Heart left ventricle (tissue), 16 donors: ENCODE data around the gene MTRF1L. TPM values are rescaled to one million over a fixed set of nuclear protein-coding genes. Genes with fewer than 3 reads are reported as not detected.

Source experiments
- ATAC-seq, 4 donors: fragments of 200-7000 bp; cut with Tn5 transposase; one replicate each; pipeline ENCODE4 v1.9.1; 2020 to 2022; ENCODE audit warnings: moderate library complexity in 4 of 4, mild to moderate bottlenecking in 3 of 4, moderate number of reproducible peaks in 1 of 4
- DNase-seq, 5 donors: peaks; one replicate each; pipeline ENCODE4 v3.0.0-alpha.2; 2020
- H3K27ac ChIP-seq, 12 donors: fragments of 200-600 bp; sonication (generic) in 4 of 12; one replicate each; pipeline versions ENCODE4 v1.5.0 to v1.8.0; 2016 to 2022; ENCODE audit warnings: mild to moderate bottlenecking in 2 of 12
- H3K27me3 ChIP-seq, 9 donors: fragments of 200-600 bp; sonication (generic) in 2 of 9; one replicate each; pipeline versions ENCODE4 v1.5.1 to v1.8.0; 2016 to 2022; ENCODE audit warnings: mild to moderate bottlenecking in 3 of 9
- H3K36me3 ChIP-seq, 9 donors: fragments of 200-600 bp; sonication (generic) in 2 of 9; one replicate each; pipeline versions ENCODE4 v1.5.0 to v1.8.0; 2018 to 2022; ENCODE audit warnings: mild to moderate bottlenecking in 2 of 9
- H3K4me1 ChIP-seq, 12 donors: fragments of 200-600 bp; sonication (generic) in 4 of 12; one replicate each; pipeline versions ENCODE4 v1.5.0 to v1.8.0; 2016 to 2022; ENCODE audit warnings: mild to moderate bottlenecking in 3 of 12
- H3K4me3 ChIP-seq, 12 donors: fragments of 200-600 bp; sonication (generic) in 4 of 12; one replicate each; pipeline versions ENCODE4 v1.5.0 to v1.8.0; 2017 to 2022; ENCODE audit warnings: mild to moderate bottlenecking in 9 of 12, moderate library complexity in 4 of 12
- H3K9me3 ChIP-seq, 12 donors: fragments of 200-600 bp; sonication (generic) in 4 of 12; one replicate each; pipeline versions ENCODE4 v1.5.0 to v1.8.0; 2016 to 2022; ENCODE audit warnings: mild to moderate bottlenecking in 1 of 12
- CTCF ChIP-seq, 12 donors: fragments of 200-600 bp; sonication (generic) in 4 of 12; IDR thresholded peaks; one replicate each; pipeline versions ENCODE4 v1.5.0 to v1.8.0; 2018 to 2022; ENCODE audit warnings: antibody characterized with exemption in 12 of 12, mild to moderate bottlenecking in 5 of 12
- POLR2A ChIP-seq, 2 donors: fragments of 450-650 bp; IDR thresholded peaks; one replicate each; pipeline ENCODE4 v1.6.1; 2017; ENCODE audit warnings: antibody characterized with exemption in 2 of 2, mild to moderate bottlenecking in 2 of 2, moderate library complexity in 2 of 2
- WGBS, 4 donors: extraction: QIAGEN DNeasy Blood & Tissue Kit in 2 of 4; methylation state at CpG; one replicate each; pipeline versions ENCODE4 v1.1.5 to v1.1.7; 2013 to 2018; 5-methylcytosine and 5-hydroxymethylcytosine counted together
- intact Hi-C, 10 donors: fragments of 100-400 bp; cut with DNase I; formaldehyde crosslinking; loops; one replicate each; pipeline versions ENCODE4 v1.11.1 to v1.14.2; 2022
- polyA plus RNA-seq, 2 donors: library from polyadenylated mRNA; stranded (reverse); fragments of 200-250 nt; gene quantifications; one replicate each; pipeline ENCODE4 v1.2.3, GENCODE V29; 2013
- total RNA-seq, 9 donors: library from RNA; depleted of rRNA in 2 of 9; stranded (reverse); fragments of >200 nt in 2 of 9; fragmentation: NEBNext Ultra II Directional in 3 of 9; extraction: Animal tissue kit (Norgen Biotek cat#: 25700) in 3 of 9; gene quantifications; one replicate each; pipeline versions ENCODE4 v1.1.0 to v1.2.4, GENCODE V29; 2016 to 2023
- donor health status: ischemic (EF 13 %, LVEDD 7.1; RV severe dilation, severe dysfunction).
- donor health status: healthy with polysubstance abuse.
- donor health status: DM: no; HTN: yes; CAD: no.
- donor health status: DM: no; HTN: no; CAD: no.
- donor health status: ischemic (EF 25% LVEDD 6.9; RV normal size, moderate dysfunction).
- donor health status: ischemic (EF 25% LVEDD 5.7; RV mildly dilated, moderate dysfunction).
- donor health status: healthy.
- donor health status: DM: yes; HTN: yes; CAD: no.
- donor health status: ischemic (EF 35%, LVEDD 5.7; RV mildly dilated, moderate dysfunction).
- donor health status: nonischemic (EF 11% LVEDD 7.7; RV severe dilation, severe dysfunction).
- donor health status: DM: yes; HTN: yes; CAD: no.
- donor health status: PGD.
- donor health status: ischemic (EF 29% LVEDD 5.4; RV normal size, mild dysfunction).
- donor health status: nonischemic (EF 23%, LVEDD 6.1; RV moderate dilation, normal function).

The MTRF1L gene
- total and polyA plus RNA-seq, 11 donors = 14.8 to 33.0 (median 22.7) TPM

- WGBS, 4 donors = 4 to 11% (median 7%) methylated on average over 41 to 71 of the region's 71 CpGs
- peaks cover 0 to 9% (median 4%) of the 10 kb centered on the region in 9 donors for H3K36me3 ChIP-seq
- ATAC-seq (peak in 1 of 4 donors; percentile 0), DNase-seq (peak in 4 of 5 donors; percentile 15 to 76 (median 28))
- no peak for TF ChIP-seq POLR2A (IDR thresholded peaks at IDR 0.05)
- no peak for TF ChIP-seq CTCF (IDR thresholded peaks at IDR 0.05)
- H3K27me3 ChIP-seq = no peaks in the 10 kb centered on the region
- intact Hi-C loops = loop anchor here in 2 of 10 donors (2.0 to 5.0 kb wide), 2 partner anchors 21 to 1590 kb away; partner anchors contain the start of genes MTRF1L (in 1 of the 2) and ZBTB2 (in 1 of the 2)
- H3K4me3 ChIP-seq = peak overlapping the region; percentile 42 to 92 (median 70)
- no peaks in the 10 kb centered on the region for H3K9me3 ChIP-seq
- peaks cover 4 to 52% (median 21%) of the 10 kb centered on the region in 12 donors for H3K4me1 ChIP-seq
- peak overlapping the region in 1 of 12 donors; percentile 97 for H3K27ac ChIP-seq
Measured at GRCh38 chr6:152981989-152982903, 20.3 kb downstream of the MTRF1L start.

GRCh38 chr6:152981219-152981618 lies 21.3 kb downstream of the MTRF1L start:
- Histone ChIP-seq H3K9me3 (no peaks in the 10 kb centered on the region), H3K27me3 (no peaks in the 10 kb centered on the region), H3K4me3 (peak overlapping the region in 1 of 12 donors; percentile 71), H3K27ac (no peak overlapping the region), H3K4me1 (peaks cover 4 to 55% (median 21%) of the 10 kb centered on the region in 12 donors), H3K36me3 (peaks cover 0 to 3% (median 0%) of the 10 kb centered on the region in 9 donors)
- TF ChIP-seq POLR2A (IDR thresholded peaks at IDR 0.05) (no peak), CTCF (IDR thresholded peaks at IDR 0.05) (no peak)
- WGBS, 4 donors = 31 to 53% (median 47%) methylated on average over 2 of the region's 2 CpGs
- intact Hi-C loops = loop anchor here in 1 of 10 donors (5.0 kb wide), 1 partner anchor 1589 kb away; the partner anchor contains the start of gene ZBTB2
- DNase-seq (no peak), ATAC-seq (no peak)

- no peak for TF ChIP-seq POLR2A (IDR thresholded peaks at IDR 0.05)
- no peak for TF ChIP-seq CTCF (IDR thresholded peaks at IDR 0.05)
- 61 to 83% (median 71%) methylated on average over 1 of the region's 1 CpG for WGBS, 4 donors
- intact Hi-C loops = loop anchor here in 1 of 10 donors (5.0 kb wide), 1 partner anchor 1588 kb away; the partner anchor contains the start of gene ZBTB2
Measured at GRCh38 chr6:152980656-152981055, 21.9 kb downstream of the MTRF1L start.

GRCh38 chr6:152979116-152979515 lies 23.4 kb downstream of the MTRF1L start:
- no peak for TF ChIP-seq CTCF (IDR thresholded peaks at IDR 0.05)
- TF ChIP-seq POLR2A (IDR thresholded peaks at IDR 0.05) = no peak

More at GRCh38 chr6:152980656-152981055, 21.9 kb downstream of the MTRF1L start:
- ATAC-seq (no peak), DNase-seq (no peak)
- Histone ChIP-seq H3K27ac (no peak overlapping the region), H3K27me3 (no peaks in the 10 kb centered on the region), H3K36me3 (no peaks in the 10 kb centered on the region), H3K9me3 (no peaks in the 10 kb centered on the region), H3K4me1 (peaks cover 4 to 61% (median 21%) of the 10 kb centered on the region in 12 donors), H3K4me3 (peak overlapping the region in 1 of 12 donors; percentile 71)

More at GRCh38 chr6:152979116-152979515, 23.4 kb downstream of the MTRF1L start:
- Histone ChIP-seq H3K27ac (no peak overlapping the region), H3K4me3 (no peak overlapping the region), H3K27me3 (no peaks in the 10 kb centered on the region), H3K9me3 (no peaks in the 10 kb centered on the region), H3K4me1 (peaks cover 4 to 60% (median 12%) of the 10 kb centered on the region in 12 donors), H3K36me3 (peaks cover 0 to 13% (median 8%) of the 10 kb centered on the region in 9 donors)
- no peak for ATAC-seq
- intact Hi-C loops = no loop called here
- no peak for DNase-seq
- 65 to 80% (median 77%) methylated on average over 1 of the region's 1 CpG for WGBS, 4 donors
